DMS114 treated with DMSO at 0.1 percent for 48 hours (cell line): ENCODE data around the gene ATPAF1.

ENCODE experiments used
- DNase-seq: peaks from one replicate; lab custom pipeline; 2025; ENCODE audit not compliant: unreplicated experiment; lab: John Stamatoyannopoulos, UW

The ATPAF1 gene

GRCh38 chr1:46594063-46594462 lies 74.1 kb downstream of the ATPAF1 start:
- DNase-seq, result no peak

- DNase-seq, result no peak
These were observed 75.3 kb downstream of the ATPAF1 start for GRCh38 chr1:46592823-46593222.

- no peak for DNase-seq
These were observed 78.6 kb downstream of the ATPAF1 start for GRCh38 chr1:46589529-46589928.

DNA sequence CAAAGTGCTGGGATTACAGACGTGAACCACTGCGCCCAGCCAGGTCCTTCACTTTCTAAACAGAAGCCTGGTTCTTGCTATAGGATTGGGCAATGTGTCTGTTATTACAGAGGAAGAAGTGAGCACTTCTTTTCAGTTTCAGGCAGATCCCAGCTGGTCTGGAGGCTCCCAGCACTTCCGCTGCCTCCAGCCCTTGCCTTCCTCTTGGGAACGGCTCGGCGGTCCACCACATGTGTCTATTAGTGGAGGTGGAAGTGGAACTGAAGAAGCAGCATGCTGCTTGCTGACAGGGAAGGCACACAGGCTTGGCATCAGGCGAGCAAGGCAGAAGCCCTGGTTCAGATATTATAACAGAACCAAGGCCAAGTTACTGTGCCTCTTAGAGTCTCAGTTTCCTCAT lies 81.1 kb downstream of the ATPAF1 start:
- DNase-seq, result no peak

- DNase-seq, result no peak
These were observed 82.7 kb downstream of the ATPAF1 start for GRCh38 chr1:46585312-46585938.

DNA sequence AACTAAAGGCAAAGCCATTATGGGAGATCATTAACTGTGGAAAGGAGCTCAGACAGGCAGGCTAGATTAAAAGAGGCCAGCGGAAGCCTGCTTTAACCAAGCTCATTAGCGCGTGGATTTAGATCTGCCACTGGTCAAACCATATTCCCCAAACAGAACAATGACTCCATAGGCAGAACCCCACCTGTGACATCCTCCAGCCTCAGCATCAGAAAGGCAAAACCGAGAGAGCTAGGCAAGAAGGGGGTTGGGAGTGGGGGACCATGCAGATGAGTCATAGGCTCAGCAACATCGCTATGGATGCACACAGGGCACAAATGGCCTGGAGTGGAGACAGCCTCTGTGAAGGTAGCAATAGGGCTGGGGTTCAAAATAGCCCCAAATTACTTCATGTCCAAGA lies 84.7 kb downstream of the ATPAF1 start:
- no peak for DNase-seq

DNA sequence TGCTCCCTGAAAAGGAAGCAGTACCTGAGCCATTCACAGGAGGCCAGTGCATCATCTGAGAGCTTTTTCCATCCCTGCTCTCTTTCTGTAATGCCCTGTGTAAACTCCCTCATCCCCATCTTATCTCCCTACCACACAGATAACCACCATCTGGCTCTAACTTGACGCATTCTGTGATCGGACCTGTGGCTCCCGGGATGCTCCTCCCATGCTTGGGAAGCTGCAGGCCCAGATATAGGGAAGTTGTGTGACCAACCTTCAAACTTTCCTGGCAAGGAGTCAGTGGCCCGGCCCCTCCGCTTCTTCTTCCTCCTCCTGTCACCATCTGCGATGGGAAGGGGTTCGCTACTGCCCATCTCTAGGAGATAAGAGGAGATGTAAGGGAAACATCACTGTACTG lies 85.2 kb downstream of the ATPAF1 start:
- no peak for DNase-seq
